ENCODE data around the gene TMEM259. TPM values are rescaled to one million over a fixed set of nuclear protein-coding genes. Genes with fewer than 3 reads are reported as not detected.

TMEM259 gene
- total RNA-seq, 1 experiment from 2014 or later: 202 TPM

- H3K9ac ChIP-seq (ENCODE audit: low read length): no peak overlapping the region
- no peaks in the 10 kb centered on the region for H3K9me3 ChIP-seq (ENCODE audit: control insufficient read depth in 1 of 2, insufficient read depth in 1 of 2, low read depth in 1 of 2, low read length in 2 of 2)
- POLR2A ChIA-PET: interaction anchor here (1.9 kb wide), 1 partner anchor 57 kb away, joined by 4 read pairs; no protein-coding TSS in a partner anchor
- H3K27ac ChIP-seq (ENCODE audit: low read depth, low read length): no peak overlapping the region; the same call in 1 of the 2 replicates
- no peaks in the 10 kb centered on the region for H3K9me2 ChIP-seq (ENCODE audit: insufficient read depth)
- H3K79me2 ChIP-seq (ENCODE audit: insufficient read depth, low read length): peaks cover 12% of the 10 kb centered on the region
- TF ChIP-seq JUND (IDR thresholded peaks at IDR 0.05) (no peak), CBX3 (IDR thresholded peaks at IDR 0.05; ENCODE audit: low read depth) (no peak), EZH2phosphoT487 (IDR thresholded peaks at IDR 0.05; ENCODE audit: borderline replicate concordance) (no peak), FOSL1 (IDR thresholded peaks at IDR 0.05; ENCODE audit: low read depth) (no peak), POLR2A (IDR thresholded peaks at IDR 0.05; ENCODE audit: borderline replicate concordance, extremely low read depth, insufficient read depth, insufficient read length) (no peak), SRF (IDR thresholded peaks at IDR 0.05; ENCODE audit: low read depth) (no peak), CEBPB (IDR thresholded peaks at IDR 0.05; ENCODE audit: low read depth) (no peak), ZFX (IDR thresholded peaks at IDR 0.05) (no peak), YY1 (IDR thresholded peaks at IDR 0.05; ENCODE audit: extremely low read depth, insufficient replicate concordance, low read depth, low read length) (no peak), REST (IDR thresholded peaks at IDR 0.05; ENCODE audit: low read depth) (no peak), EZH2 (IDR thresholded peaks at IDR 0.05) (no peak), TCF7L2 (IDR thresholded peaks at IDR 0.05; ENCODE audit: borderline replicate concordance, extremely low read depth, insufficient read depth, insufficient read length) (no peak), ZBTB33 (IDR thresholded peaks at IDR 0.05; ENCODE audit: extremely low read depth, insufficient replicate concordance, low read length) (no peak)
- TF ChIP-seq, protein P1, sequence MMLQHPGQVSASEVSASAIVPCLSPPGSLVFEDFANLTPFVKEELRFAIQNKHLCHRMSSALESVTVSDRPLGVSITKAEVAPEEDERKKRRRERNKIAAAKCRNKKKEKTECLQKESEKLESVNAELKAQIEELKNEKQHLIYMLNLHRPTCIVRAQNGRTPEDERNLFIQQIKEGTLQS (IDR thresholded peaks at IDR 0.05): no peak
- H4K20me1 ChIP-seq (ENCODE audit: insufficient read depth): no peaks in the 10 kb centered on the region
- ATAC-seq (no peak), DNase-seq (ENCODE audit: low read depth, low spot score) (no peak)
- no peak overlapping the region for H3K4me3 ChIP-seq (replicated peaks in 1 of 2; ENCODE audit: low read depth in 1 of 2, low read length in 2 of 2)
- no peak overlapping the region for H2AFZ ChIP-seq (ENCODE audit: low read depth, low read length, poor library complexity, severe bottlenecking)
- CTCF ChIA-PET: interaction anchor here (2.0 kb wide), 1 partner anchor 57 kb away, joined by 12 read pairs; no protein-coding TSS in a partner anchor
- H3K4me1 ChIP-seq (ENCODE audit: control insufficient read depth in 1 of 2, insufficient read depth in 2 of 2, low read length in 2 of 2): peaks cover 21 to 39% of the 10 kb centered on the region in 2 experiments
- RAD21 ChIA-PET (ENCODE audit: low non-redundant PET in 1 of 2, low total read pairs in 2 of 2, uncharacterized antibody in 2 of 2, unreplicated experiment in 2 of 2): interaction anchor here in 1 of 2 experiments (0.7 kb wide), 1 partner anchor 55 kb away, joined by 3 read pairs; no protein-coding TSS in a partner anchor
- no peaks in the 10 kb centered on the region for H3K27me3 ChIP-seq (ENCODE audit: insufficient read depth, low read length)
- BruUV-seq (replicated peaks): no TSS peak
- peak overlapping the region; percentile 32 for H3K4me2 ChIP-seq (ENCODE audit: low read length)
- no peaks in the 10 kb centered on the region for H3K36me3 ChIP-seq (ENCODE audit: control insufficient read depth in 1 of 2, insufficient read depth in 2 of 2, low read length in 2 of 2)
- intact Hi-C loops (cut with micrococcal nuclease): no loop called here
Observed at GRCh38 chr19:980133-980998, 40.6 kb downstream of the TMEM259 start.

Data from HCT116 (cell line).